ENCODE results near the gene GPRIN2. TPM values are rescaled to one million over a fixed set of nuclear protein-coding genes. Genes with fewer than 3 reads are reported as not detected.

GPRIN2 gene
- total RNA-seq, 1 experiment from 2014 or later = 10.5 TPM

DNA sequence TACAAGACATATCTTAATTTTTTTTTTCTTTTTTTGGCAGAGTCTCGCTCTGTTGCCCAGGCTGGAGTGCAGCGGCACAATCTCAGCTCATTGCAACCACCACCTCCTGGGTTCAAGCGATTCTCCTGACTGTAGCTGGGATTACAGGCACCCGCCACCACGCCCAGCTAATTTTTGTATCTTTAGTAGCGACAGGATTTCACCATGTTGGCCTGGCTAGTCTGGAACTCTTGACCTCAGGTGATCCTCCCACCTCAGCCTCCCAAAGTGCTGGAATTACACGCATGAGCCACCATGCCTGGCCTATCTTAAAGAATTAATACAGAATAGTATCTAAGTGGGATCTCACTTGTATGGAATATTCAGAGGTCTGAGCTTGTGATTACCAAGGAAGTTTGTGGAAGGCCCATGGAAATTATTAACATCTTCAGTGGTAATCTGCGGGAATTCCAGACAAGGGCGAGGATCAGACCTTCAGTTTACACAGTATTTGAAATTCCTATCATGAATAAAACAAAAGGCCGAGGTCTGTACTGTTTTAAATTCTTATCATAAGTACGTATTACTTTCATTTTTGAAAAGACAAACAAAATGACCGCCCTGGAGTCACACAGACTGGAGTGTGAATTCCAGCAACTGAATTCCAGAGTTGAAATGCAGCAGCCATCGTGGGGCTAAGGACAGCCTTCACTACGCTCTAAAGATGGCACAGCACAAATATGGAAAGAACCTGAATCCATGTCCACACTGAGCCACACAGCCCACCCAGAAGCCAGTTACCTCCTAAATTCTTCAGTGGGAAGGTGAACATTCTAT is 16.7 kb downstream of the GPRIN2 start:
- no peaks in the 10 kb centered on the region for H3K79me2 ChIP-seq (ENCODE audit: insufficient read depth, low read length)
- H3K9me3 Mint-ChIP-seq = no peaks in the 10 kb centered on the region
- no peak overlapping the region for H3K9ac ChIP-seq (ENCODE audit: extremely low read depth, insufficient read length, low read length)
- peaks cover 31% of the 10 kb centered on the region for H3K27me3 Mint-ChIP-seq (ENCODE audit: low read depth)
- H2BK15ac ChIP-seq (ENCODE audit: low read depth, low read length) = no peak overlapping the region
- H3K4ac ChIP-seq (ENCODE audit: low read depth, low read length) = no peak overlapping the region
- H2BK120ac ChIP-seq (ENCODE audit: low read depth, low read length, poor library complexity, severe bottlenecking) = no peak overlapping the region
- no peak overlapping the region for H3K56ac ChIP-seq (ENCODE audit: insufficient read length, low read depth, low read length)
- H3K9me3 ChIP-seq (ENCODE audit: control insufficient read depth, low read depth, low read length) = no peaks in the 10 kb centered on the region
- no peak overlapping the region for H2AFZ ChIP-seq (ENCODE audit: low read length)
- H3K4me1 ChIP-seq (ENCODE audit: insufficient read depth, low read length) = peaks cover 12% of the 10 kb centered on the region; the same call in 1 of the 2 replicates
- peaks cover 3% of the 10 kb centered on the region for H3K23me2 ChIP-seq (ENCODE audit: insufficient read length, low read depth, low read length, poor library complexity, severe bottlenecking)
- no peak overlapping the region for H3K23ac ChIP-seq (ENCODE audit: insufficient read length, low read depth, low read length)
- no peak overlapping the region for H4K5ac ChIP-seq (ENCODE audit: insufficient read length, low read depth, low read length)
- no peak overlapping the region for H3K14ac ChIP-seq (ENCODE audit: insufficient read depth, low read length)
- H2BK20ac ChIP-seq (ENCODE audit: low read depth, low read length, poor library complexity, severe bottlenecking) = no peak overlapping the region
- H2BK12ac ChIP-seq (ENCODE audit: insufficient read length, low read depth, low read length) = no peak overlapping the region
- no peak overlapping the region for H3K27ac Mint-ChIP-seq
- TF ChIP-seq, protein P1, sequence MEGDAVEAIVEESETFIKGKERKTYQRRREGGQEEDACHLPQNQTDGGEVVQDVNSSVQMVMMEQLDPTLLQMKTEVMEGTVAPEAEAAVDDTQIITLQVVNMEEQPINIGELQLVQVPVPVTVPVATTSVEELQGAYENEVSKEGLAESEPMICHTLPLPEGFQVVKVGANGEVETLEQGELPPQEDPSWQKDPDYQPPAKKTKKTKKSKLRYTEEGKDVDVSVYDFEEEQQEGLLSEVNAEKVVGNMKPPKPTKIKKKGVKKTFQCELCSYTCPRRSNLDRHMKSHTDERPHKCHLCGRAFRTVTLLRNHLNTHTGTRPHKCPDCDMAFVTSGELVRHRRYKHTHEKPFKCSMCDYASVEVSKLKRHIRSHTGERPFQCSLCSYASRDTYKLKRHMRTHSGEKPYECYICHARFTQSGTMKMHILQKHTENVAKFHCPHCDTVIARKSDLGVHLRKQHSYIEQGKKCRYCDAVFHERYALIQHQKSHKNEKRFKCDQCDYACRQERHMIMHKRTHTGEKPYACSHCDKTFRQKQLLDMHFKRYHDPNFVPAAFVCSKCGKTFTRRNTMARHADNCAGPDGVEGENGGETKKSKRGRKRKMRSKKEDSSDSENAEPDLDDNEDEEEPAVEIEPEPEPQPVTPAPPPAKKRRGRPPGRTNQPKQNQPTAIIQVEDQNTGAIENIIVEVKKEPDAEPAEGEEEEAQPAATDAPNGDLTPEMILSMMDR (conservative IDR thresholded peaks at IDR 0.05) = no peak
- no CpG with 5 or more reads among the region's 14 CpGs for WGBS (ENCODE audit: extremely low coverage, insufficient read length, low lambda C conversion rate)
- H3K27ac ChIP-seq (ENCODE audit: insufficient read length, low read depth, low read length) = no peak overlapping the region
- DNase-seq = no peak
- no peaks in the 10 kb centered on the region; the same call in 1 of the 2 replicates for H3K27me3 ChIP-seq (ENCODE audit: insufficient read depth, low read length)
- H3K79me1 ChIP-seq (ENCODE audit: insufficient read depth, low read depth, low read length, poor library complexity, severe bottlenecking) = no peaks in the 10 kb centered on the region
- no peaks in the 10 kb centered on the region for H3K36me3 Mint-ChIP-seq (ENCODE audit: insufficient read depth in 1 of 3, low read depth in 3 of 3)
- no peak overlapping the region for H2BK5ac ChIP-seq (ENCODE audit: insufficient read length, low read length)
- no peak overlapping the region for H3K4me2 ChIP-seq (ENCODE audit: insufficient read depth, insufficient read length, low read length)
- H3K4me3 Mint-ChIP-seq = peak overlapping the region in 1 of 2 experiments; percentile 23; a peak in 2 of 5 replicates
- peaks cover 35 to 46% of the 10 kb centered on the region in 2 experiments for H3K4me1 Mint-ChIP-seq
- H4K20me1 ChIP-seq (ENCODE audit: control insufficient read depth, insufficient read depth, insufficient read length) = no peaks in the 10 kb centered on the region
- no peak overlapping the region for H2AK5ac ChIP-seq (ENCODE audit: insufficient read length, low read length)
- no peak overlapping the region for H4K91ac ChIP-seq (ENCODE audit: insufficient read length, low read depth, low read length)
- H4K8ac ChIP-seq (replicated peaks; ENCODE audit: insufficient read length, low read depth, low read length) = no peak overlapping the region
- no peak overlapping the region for H3K18ac ChIP-seq (ENCODE audit: insufficient read length, low read depth, low read length)
- no peak overlapping the region for H3T11ph ChIP-seq (ENCODE audit: low read length)

All from H9 (cell line).